ENCODE results near the gene MBTPS1. TPM values are rescaled to one million over a fixed set of nuclear protein-coding genes. Genes with fewer than 3 reads are reported as not detected.

Gene MBTPS1
- total and polyA plus RNA-seq, 12 donors = 61.5 to 132 (median 83.6) TPM

- Histone ChIP-seq H3K4me3 (no peak overlapping the region), H3K27me3 (no peaks in the 10 kb centered on the region), H3K36me3 (replicated peaks in 1 of 2) (no peaks in the 10 kb centered on the region), H3K4me1 (replicated peaks in 1 of 2) (no peaks in the 10 kb centered on the region), H3K9me3 (replicated peaks in 1 of 3) (no peaks in the 10 kb centered on the region), H3K27ac (no peak overlapping the region)
- TF ChIP-seq POLR2A (IDR thresholded peaks at IDR 0.05) = no peak
- no peak for TF ChIP-seq CTCF (IDR thresholded peaks at IDR 0.05)
- 71 to 90% (median 83%) methylated on average over 6 to 10 of the region's 10 CpGs for WGBS, 4 donors
- no peak for DNase-seq
- intact Hi-C loops (cut with DNase I) = no loop called here
Measured at GRCh38 chr16:84161037-84161436, 44.3 kb upstream of the MBTPS1 start.

GRCh38 chr16:84159800-84160199 is 43.1 kb upstream of the MBTPS1 start:
- Histone ChIP-seq H3K27me3 (no peaks in the 10 kb centered on the region), H3K4me1 (replicated peaks in 1 of 2) (no peaks in the 10 kb centered on the region), H3K4me3 (no peak overlapping the region), H3K9me3 (replicated peaks in 1 of 3) (no peaks in the 10 kb centered on the region), H3K36me3 (replicated peaks in 1 of 2) (no peaks in the 10 kb centered on the region), H3K27ac (no peak overlapping the region)
- no peak for DNase-seq
- intact Hi-C loops (cut with DNase I) = no loop called here
- 23 to 59% (median 43%) methylated on average over 1 of the region's 1 CpG for WGBS, 4 donors
- no peak for TF ChIP-seq CTCF (IDR thresholded peaks at IDR 0.05)
- TF ChIP-seq POLR2A (IDR thresholded peaks at IDR 0.05) = no peak

GRCh38 chr16:84159007-84159406 is 42.3 kb upstream of the MBTPS1 start:
- intact Hi-C loops (cut with DNase I) = no loop called here
- Histone ChIP-seq H3K9me3 (replicated peaks in 1 of 3) (no peaks in the 10 kb centered on the region), H3K4me1 (replicated peaks in 1 of 2) (no peaks in the 10 kb centered on the region), H3K27me3 (no peaks in the 10 kb centered on the region), H3K36me3 (replicated peaks in 1 of 2) (no peaks in the 10 kb centered on the region), H3K27ac (no peak overlapping the region), H3K4me3 (no peak overlapping the region)
- no peak for TF ChIP-seq POLR2A (IDR thresholded peaks at IDR 0.05)
- TF ChIP-seq CTCF (IDR thresholded peaks at IDR 0.05) = no peak
- DNase-seq = no peak
- WGBS, 4 donors = 35 to 53% (median 43%) methylated on average over 9 of the region's 9 CpGs

- no peak for DNase-seq
- TF ChIP-seq CTCF (IDR thresholded peaks at IDR 0.05) = peak in 1 of 6 experiments; percentile 8
- TF ChIP-seq POLR2A (IDR thresholded peaks at IDR 0.05) = no peak
- H3K4me3 ChIP-seq = no peak overlapping the region
- WGBS, 4 donors = 38 to 47% (median 43%) methylated on average over 5 of the region's 5 CpGs
- H3K27ac ChIP-seq = no peak overlapping the region
- intact Hi-C loops (cut with DNase I) = no loop called here
- no peaks in the 10 kb centered on the region for H3K4me1 ChIP-seq (replicated peaks in 1 of 2)
- H3K36me3 ChIP-seq (replicated peaks in 1 of 2) = no peaks in the 10 kb centered on the region
- no peaks in the 10 kb centered on the region for H3K9me3 ChIP-seq (replicated peaks in 1 of 3)
- no peaks in the 10 kb centered on the region for H3K27me3 ChIP-seq
Measured at GRCh38 chr16:84156342-84156784, 39.6 kb upstream of the MBTPS1 start.

Data from adrenal gland (tissue), 12 donors.